ENCODE measurements around the gene ARF5.
"Not testable (repeated sequence)": the region's sequence is repeated elsewhere in the genome, so short reads cannot be mapped to it uniquely, and the experiment has no call there.

ARF5 gene

GRCh38 chr7:127588019-127588696 lies at the start of gene ARF5:
ARF5 (plus strand) TSS chr7:127588411; CDS start chr7:127588499, 88 bp downstream.
- DNase-seq (ENCODE audit: low read depth): peak; percentile 86

DNA sequence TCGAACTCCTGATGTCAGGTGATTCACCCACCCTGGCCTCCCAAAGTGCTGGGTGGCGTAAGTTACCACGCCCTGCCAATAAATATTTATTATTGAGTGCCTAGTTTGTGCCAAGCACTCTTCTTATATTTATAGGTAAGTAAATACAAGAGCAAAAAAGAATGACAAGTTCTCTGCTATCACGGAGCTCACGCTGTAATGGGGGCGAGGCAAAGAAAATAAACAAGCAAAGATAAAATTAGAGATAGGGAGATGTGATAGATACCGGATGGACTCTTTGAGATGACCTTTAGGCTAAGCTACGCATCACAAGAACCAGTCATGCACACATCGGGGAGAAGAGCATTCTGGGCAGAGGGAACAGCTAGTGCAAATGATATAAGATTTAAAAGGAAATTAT lies 49.1 kb upstream of the ARF5 start:
- no peak for DNase-seq (ENCODE audit: low read depth)

GRCh38 chr7:127540461-127540860 lies 47.8 kb upstream of the ARF5 start:
- not testable (repeated sequence) for DNase-seq (ENCODE audit: low read depth)

- no peak for DNase-seq (ENCODE audit: low read depth)
Observed at GRCh38 chr7:127541548-127541947, 46.7 kb upstream of the ARF5 start.

- no peak for DNase-seq (ENCODE audit: low read depth)
Observed at GRCh38 chr7:127546313-127546712, 41.9 kb upstream of the ARF5 start.

DNA sequence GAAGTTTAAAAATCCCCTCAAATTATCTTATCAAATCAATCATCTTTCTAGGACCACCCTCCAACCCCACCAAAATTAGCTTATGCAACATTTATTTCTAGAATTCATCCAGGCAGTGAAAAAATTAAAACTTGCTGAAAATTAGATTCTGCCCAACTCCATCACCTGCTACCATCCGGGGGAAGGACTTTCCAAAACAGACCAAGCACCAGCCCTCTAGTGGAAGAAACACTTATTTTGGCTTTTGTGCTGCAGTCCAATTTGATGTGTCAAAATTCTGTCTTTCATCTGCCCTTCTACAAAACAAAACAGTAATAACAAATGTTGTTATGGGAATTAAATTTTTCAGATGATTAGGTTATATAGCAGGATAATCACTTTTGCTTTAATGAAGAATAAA lies 38.0 kb upstream of the ARF5 start:
- no peak for DNase-seq (ENCODE audit: low read depth)

DNA sequence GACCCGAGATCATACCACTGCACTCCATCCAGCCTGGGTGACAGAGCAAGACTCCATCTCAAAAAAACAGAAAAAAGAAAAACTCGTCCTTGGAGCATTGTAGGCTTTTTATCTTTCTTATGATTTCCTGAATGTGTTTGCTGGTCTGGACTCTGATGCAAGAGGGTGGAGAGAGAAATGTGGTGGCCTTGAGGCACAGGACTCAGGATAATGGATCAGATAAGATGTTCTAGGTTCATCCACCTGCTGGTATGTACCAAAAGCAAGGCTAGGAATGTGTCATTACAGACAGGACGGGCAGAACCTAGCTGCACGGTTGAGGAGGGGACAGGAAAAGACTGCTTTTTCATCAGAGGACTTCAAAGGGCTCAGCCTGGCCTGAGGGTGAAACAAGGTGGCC lies 36.3 kb upstream of the ARF5 start:
- no peak for DNase-seq (ENCODE audit: low read depth)

DNA sequence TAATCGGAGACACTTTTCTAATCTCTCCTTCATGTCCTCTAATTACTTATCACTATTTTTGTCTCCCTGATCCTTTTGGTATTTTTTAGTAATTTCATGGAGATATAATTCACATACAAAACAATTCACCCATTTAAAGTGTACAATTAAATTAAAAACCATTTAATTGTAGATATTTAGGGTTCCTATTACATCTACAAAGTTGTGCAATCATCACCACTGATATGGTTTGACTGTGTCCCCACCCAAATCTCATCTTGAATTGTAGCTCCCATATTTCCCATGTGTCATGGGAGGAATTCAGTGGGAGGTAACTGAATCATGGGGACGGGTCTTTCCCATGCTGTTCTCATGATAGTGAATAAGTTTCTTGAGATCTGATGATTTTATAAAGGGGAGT lies 31.8 kb upstream of the ARF5 start:
- DNase-seq (ENCODE audit: low read depth): no peak

- DNase-seq (ENCODE audit: low read depth): no peak
Observed at GRCh38 chr7:127557803-127558202, 30.4 kb upstream of the ARF5 start.

DNA sequence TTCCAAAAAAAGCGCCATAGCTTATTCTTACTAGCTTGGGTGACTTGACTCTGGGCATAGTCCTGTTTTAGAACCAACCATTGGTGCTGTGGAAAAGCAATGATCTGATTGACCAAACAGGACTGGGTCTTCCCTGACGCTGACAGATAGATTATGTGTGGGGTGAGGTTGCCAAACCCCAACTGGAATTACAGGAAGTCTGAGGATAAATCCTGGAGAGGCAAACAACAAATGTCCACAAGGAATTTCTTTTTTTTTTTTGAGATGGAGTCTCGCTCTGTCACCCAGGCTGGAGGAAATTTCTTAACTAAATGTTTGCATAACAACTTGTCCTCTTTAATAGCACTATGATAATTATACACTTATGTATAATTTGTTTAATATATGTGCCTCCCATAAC lies 22.0 kb upstream of the ARF5 start:
- no peak for DNase-seq (ENCODE audit: low read depth)

DNA sequence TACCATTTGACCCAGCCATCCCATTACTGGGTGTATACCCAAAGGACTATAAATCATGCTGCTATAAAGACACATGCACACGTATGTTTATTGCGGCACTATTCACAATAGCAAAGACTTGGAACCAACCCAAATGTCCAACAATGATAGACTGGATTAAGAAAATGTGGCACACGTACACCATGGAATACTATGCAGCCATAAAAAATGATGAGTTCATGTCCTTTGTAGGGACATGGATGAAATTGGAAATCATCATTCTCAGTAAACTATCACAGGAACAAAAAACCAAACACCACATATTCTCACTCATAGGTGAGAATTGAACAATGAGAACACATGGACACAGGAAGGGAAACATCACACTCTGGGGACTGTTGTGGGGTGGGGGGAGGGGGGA lies 20.2 kb upstream of the ARF5 start:
- DNase-seq (ENCODE audit: low read depth): not testable (repeated sequence)

DNA sequence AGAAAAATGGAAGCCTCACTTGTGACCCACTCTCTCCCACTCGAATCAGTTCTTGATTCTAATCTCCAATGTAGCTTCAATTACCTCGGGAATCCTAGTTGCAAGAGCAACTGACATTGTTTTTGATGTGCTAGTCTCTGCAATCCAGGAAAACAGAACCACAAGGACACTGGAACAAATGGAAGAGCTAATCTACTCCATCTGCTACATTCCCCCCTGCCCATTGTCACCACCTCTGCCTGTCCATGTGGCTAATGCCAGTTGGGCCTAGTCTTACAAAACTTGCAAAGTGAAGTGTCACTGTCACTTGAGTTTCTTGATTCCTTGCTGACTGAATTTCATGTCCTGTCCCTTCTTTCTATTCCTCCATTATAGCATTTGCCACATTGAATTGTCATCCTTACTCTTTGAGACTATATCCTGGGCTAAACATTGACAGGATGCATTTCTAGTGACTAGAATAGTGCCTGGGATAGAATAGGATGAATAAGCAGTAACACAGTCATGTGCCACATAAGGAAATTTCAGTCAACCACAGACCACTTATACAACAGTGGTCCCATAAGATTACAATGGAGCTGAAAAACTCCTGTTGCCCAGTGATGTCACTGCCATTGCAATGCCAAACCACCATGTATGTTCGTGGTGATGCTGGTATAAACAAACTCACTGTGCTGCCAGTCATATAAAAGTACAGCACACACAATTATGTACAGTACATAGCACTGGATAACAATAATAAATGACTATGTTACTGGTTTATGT lies 16.3 kb upstream of the ARF5 start:
- DNase-seq (ENCODE audit: low read depth): no peak

GRCh38 chr7:127578036-127578684 lies 10.1 kb upstream of the ARF5 start:
- DNase-seq (ENCODE audit: low read depth): no peak

GRCh38 chr7:127578711-127579275 lies 9.4 kb upstream of the ARF5 start:
- no peak for DNase-seq (ENCODE audit: low read depth)

- DNase-seq (ENCODE audit: low read depth): no peak
Observed at GRCh38 chr7:127580612-127581011, 7.6 kb upstream of the ARF5 start.

DNA sequence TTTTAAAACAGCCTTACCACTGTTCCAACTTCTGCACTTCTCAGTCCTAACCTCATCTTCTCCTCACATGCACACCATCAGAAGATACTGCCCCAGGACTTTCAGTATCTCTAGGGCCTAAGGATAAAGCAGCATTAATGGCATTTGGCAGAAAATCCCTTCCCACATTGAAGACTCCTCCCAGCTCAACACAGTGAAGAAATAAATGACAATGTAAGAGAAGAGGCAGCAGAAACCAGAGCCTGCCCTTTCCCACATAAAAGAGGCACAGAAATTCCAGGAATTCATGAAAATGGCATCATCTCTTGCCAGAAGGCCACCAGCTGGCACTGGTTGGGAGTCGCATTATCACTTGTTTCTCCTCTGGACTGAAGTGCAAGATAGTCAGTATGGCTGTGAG lies 6.5 kb upstream of the ARF5 start:
- DNase-seq (ENCODE audit: low read depth): no peak

DNA sequence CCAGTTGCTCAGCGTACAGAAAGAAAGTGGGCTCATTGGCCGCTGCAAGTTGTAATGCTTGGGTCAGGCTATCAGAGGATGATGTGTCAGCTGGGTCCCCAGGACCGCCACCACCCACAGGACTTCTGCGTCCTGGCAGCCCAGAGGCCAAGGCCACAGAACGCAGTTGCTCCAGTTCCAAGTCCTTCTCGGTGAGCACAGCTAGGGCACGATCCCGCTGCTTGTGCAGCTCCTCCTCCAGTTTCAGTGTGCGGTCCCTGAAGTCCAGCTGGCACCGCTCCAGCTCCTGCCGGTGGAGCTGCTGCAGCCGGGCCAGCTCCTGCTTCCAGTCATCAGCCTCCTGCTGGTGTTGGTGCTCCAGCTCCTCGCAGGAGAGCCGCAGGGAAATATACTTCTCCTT lies 5.8 kb upstream of the ARF5 start:
- DNase-seq (ENCODE audit: low read depth): no peak

GRCh38 chr7:127584648-127585043 lies 3.6 kb upstream of the ARF5 start:
- no peak for DNase-seq (ENCODE audit: low read depth)

- DNase-seq (ENCODE audit: low read depth): peak; percentile 88
Observed at GRCh38 chr7:127585044-127585953, 2.9 kb upstream of the ARF5 start, which contains the start of gene GCC1. GCC1 (minus strand) TSS chr7:127585596; CDS start chr7:127585182, 414 bp downstream.

DNA sequence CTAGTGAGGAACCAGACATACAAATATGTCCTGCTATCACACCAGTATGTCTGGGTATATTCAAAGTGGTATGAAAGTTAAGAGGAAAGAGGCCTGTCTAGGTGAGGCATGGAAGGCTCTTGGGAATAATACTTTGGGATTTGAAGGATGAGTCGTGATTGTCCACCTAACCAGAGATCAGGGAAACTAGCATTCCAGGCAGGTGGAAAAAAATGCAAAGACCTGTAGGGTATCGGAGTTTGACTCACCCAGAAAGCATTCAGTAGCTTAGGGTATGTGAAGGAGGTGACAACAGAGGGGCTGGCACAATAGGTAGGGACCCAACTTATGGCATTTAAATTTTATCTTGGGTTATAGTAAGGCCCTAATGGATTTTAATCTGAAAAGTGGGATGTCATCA lies 1.9 kb upstream of the ARF5 start:
- DNase-seq (ENCODE audit: low read depth): no peak

DNA sequence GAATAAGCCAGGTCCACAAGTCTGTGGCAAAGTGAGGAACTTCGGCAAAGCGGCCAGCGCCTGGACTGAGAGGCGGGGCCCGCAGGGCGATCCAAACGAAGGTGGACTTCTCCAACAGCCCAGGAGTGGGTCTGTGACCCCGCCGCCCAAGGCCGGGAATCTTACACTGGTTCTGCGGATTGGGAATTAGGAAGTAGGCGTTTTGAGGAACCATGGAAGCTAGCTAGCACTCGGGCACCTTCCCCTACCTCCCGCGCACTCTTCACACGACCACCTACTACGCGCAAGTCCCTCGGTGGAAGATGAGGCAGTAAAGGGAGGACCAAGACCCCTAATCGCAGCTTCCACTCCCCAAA lies 570 bp upstream of the ARF5 start:
- no peak for DNase-seq (ENCODE audit: low read depth)

Measured in activated T-helper 1 cell treated with Interleukin-2 at 50 U/mL for 16 hours (primary cell).